Hepatocyte (in vitro differentiated cells): ENCODE results near the gene WDFY1.
"Not testable (repeated sequence)": the region's sequence is repeated elsewhere in the genome, so short reads cannot be mapped to it uniquely, and the experiment has no call there.

Experiments used
- CTCF ChIP-seq: fragments of 200-600 bp; sonication (generic); IDR thresholded peaks from 2 replicates; pipeline ENCODE4 v1.5.1; 2016; ENCODE audit warnings: antibody characterized with exemption, mild to moderate bottlenecking; ENCODE audit not compliant: poor library complexity
- EZH2 ChIP-seq: fragments of 200-600 bp; sonication (generic); IDR thresholded peaks from 2 replicates; pipeline ENCODE4 v1.6.1; 2016; ENCODE audit warnings: antibody characterized with exemption, mild to moderate bottlenecking, borderline replicate concordance

- TF ChIP-seq CTCF, EZH2: not testable (repeated sequence)
Measured at GRCh38 chr2:223872772-223873171, 72.4 kb downstream of the WDFY1 start.
